GM12892 (cell line): Measurements from ENCODE around the gene HSF5.

Source experiments
- DNase-seq: peaks from one replicate; pipeline ENCODE4 v3.0.0; 2011; ENCODE audit not compliant: insufficient read length
- FAIRE-seq: peaks from 2 replicates; lab custom pipeline; 2011; peaks lifted over from hg19 to GRCh38; lab: Jason Lieb, UNC
- POLR2A ChIP-seq: IDR thresholded peaks from 2 replicates; pipeline ENCODE4 v1.6.1; 2011; ENCODE audit warnings: low read depth, low read length, control low read depth
- POLR2AphosphoS5 ChIP-seq: IDR thresholded peaks from 2 replicates; pipeline ENCODE4 v1.6.1; 2011; ENCODE audit warnings: low read depth, low read length, control low read depth
- TAF1 ChIP-seq: IDR thresholded peaks from 2 replicates; pipeline ENCODE4 v1.6.1; 2011; ENCODE audit warnings: low read depth, mild to moderate bottlenecking, control low read depth, low read length, borderline replicate concordance

Gene HSF5

GRCh38 chr17:58385359-58385899 is 102.8 kb downstream of the HSF5 start:
- DNase-seq, result no peak
- FAIRE-seq, result no peak
- TF ChIP-seq POLR2A (no peak), TAF1 (no peak), POLR2AphosphoS5 (no peak)

- DNase-seq, result no peak
- FAIRE-seq, result no peak
- TF ChIP-seq TAF1, result no peak
- TF ChIP-seq POLR2A, result no peak
- no peak for TF ChIP-seq POLR2AphosphoS5
Measured at GRCh38 chr17:58384897-58385296, 103.3 kb downstream of the HSF5 start.

- FAIRE-seq (no peak), DNase-seq (no peak)
- TF ChIP-seq POLR2AphosphoS5, result no peak
- TF ChIP-seq TAF1, result no peak
- TF ChIP-seq POLR2A, result no peak
Measured at GRCh38 chr17:58383892-58384462, 104.2 kb downstream of the HSF5 start.

GRCh38 chr17:58382872-58383242 is 105.4 kb downstream of the HSF5 start:
- DNase-seq, result no peak
- no peak for FAIRE-seq
- TF ChIP-seq POLR2AphosphoS5, result no peak
- no peak for TF ChIP-seq POLR2A
- TF ChIP-seq TAF1, result no peak

GRCh38 chr17:58382108-58382871 is 105.9 kb downstream of the HSF5 start:
- FAIRE-seq (peak; percentile 66), DNase-seq (no peak)
- no peak for TF ChIP-seq TAF1
- no peak for TF ChIP-seq POLR2AphosphoS5
- TF ChIP-seq POLR2A, result no peak

- TF ChIP-seq TAF1, result no peak
- TF ChIP-seq POLR2A, result no peak
- TF ChIP-seq POLR2AphosphoS5, result no peak
- DNase-seq (no peak), FAIRE-seq (no peak)
Measured at GRCh38 chr17:58381124-58382035, 106.8 kb downstream of the HSF5 start.

- DNase-seq, result no peak
- no peak for FAIRE-seq
- no peak for TF ChIP-seq POLR2AphosphoS5
- TF ChIP-seq TAF1, result no peak
- TF ChIP-seq POLR2A, result no peak
Measured at GRCh38 chr17:58380207-58381123, 107.7 kb downstream of the HSF5 start.

GRCh38 chr17:58379511-58379824 is 108.7 kb downstream of the HSF5 start:
- FAIRE-seq (no peak), DNase-seq (no peak)
- TF ChIP-seq TAF1 (no peak), POLR2AphosphoS5 (no peak), POLR2A (no peak)

- DNase-seq (no peak), FAIRE-seq (no peak)
Measured at GRCh38 chr17:58378733-58379510, 109.3 kb downstream of the HSF5 start.

GRCh38 chr17:58377661-58378060 is 110.5 kb downstream of the HSF5 start:
- DNase-seq, result no peak
- TF ChIP-seq POLR2A (no peak), TAF1 (no peak), POLR2AphosphoS5 (no peak)
- no peak for FAIRE-seq

More at GRCh38 chr17:58378733-58379510, 109.3 kb downstream of the HSF5 start:
- TF ChIP-seq POLR2A (no peak), TAF1 (no peak), POLR2AphosphoS5 (no peak)
